ENCODE results near the gene USP31. TPM values are rescaled to one million over a fixed set of nuclear protein-coding genes. Genes with fewer than 3 reads are reported as not detected.

The USP31 gene
- total and polyA plus RNA-seq, 2 of the 8 experiments (the other 6 are each of a cell fraction or from before 2014, with no cell fraction given): 6.7 to 19.0 TPM

- H3K79me1 ChIP-seq (ENCODE audit: low read depth, low read length): peaks cover 3% of the 10 kb centered on the region; the same call in 1 of the 2 replicates
- H2AFZ ChIP-seq (ENCODE audit: low read length): no peak overlapping the region
- H3K56ac ChIP-seq (replicated peaks; ENCODE audit: insufficient read length, low read depth, low read length): no peak overlapping the region
- H2BK5ac ChIP-seq (ENCODE audit: low read depth, low read length): no peak overlapping the region
- H3K4me3 ChIP-seq (ENCODE audit: extremely low read depth in 1 of 4, insufficient read depth in 2 of 4, low read depth in 3 of 4, low read length in 4 of 4): no peak overlapping the region
- DNase-seq (ENCODE audit: low read depth in 1 of 2, low spot score in 2 of 2) (no peak), FAIRE-seq (no peak)
- H2BK120ac ChIP-seq (replicated peaks; ENCODE audit: low read depth, low read length): no peak overlapping the region
- peaks cover 0 to 11% (median 9%) of the 10 kb centered on the region in 4 experiments; a peak in 4 of 7 replicates for H3K4me1 ChIP-seq (replicated peaks in 1 of 4; ENCODE audit: control insufficient read depth in 3 of 4, insufficient read depth in 4 of 4, low read length in 3 of 4)
- no peaks in the 10 kb centered on the region for H3K9me3 ChIP-seq (ENCODE audit: insufficient read depth in 2 of 2, low read depth in 1 of 2, low read length in 1 of 2)
- H4K8ac ChIP-seq (ENCODE audit: extremely low read depth, insufficient read depth, low read length): no peak overlapping the region
- WGBS, 2 experiments (ENCODE audit: extremely low coverage in 1 of 2, insufficient coverage in 1 of 2, insufficient read length in 1 of 2, insufficient replicate concordance in 2 of 2, low coverage in 1 of 2, low lambda C conversion rate in 2 of 2, missing lambda C conversion rate in 1 of 2): 70% methylated on average over 4 of the region's 4 CpGs; no CpG with 5 or more reads in 1 of the 2 experiments
- H4K20me1 ChIP-seq (replicated peaks in 1 of 2; ENCODE audit: control insufficient read depth in 1 of 2, insufficient read depth in 2 of 2, low read length in 2 of 2): peaks cover 5 to 9% of the 10 kb centered on the region in 2 experiments
- TF ChIP-seq SP2 (IDR thresholded peaks at IDR 0.05; ENCODE audit: low read length) (no peak), CBX5 (IDR thresholded peaks at IDR 0.05; ENCODE audit: low read depth, low read length) (no peak), TAF1 (IDR thresholded peaks at IDR 0.05; ENCODE audit: low read depth, low read length) (no peak), TBP (IDR thresholded peaks at IDR 0.05; ENCODE audit: low read depth, low read length) (no peak), CTBP2 (IDR thresholded peaks at IDR 0.05; ENCODE audit: borderline replicate concordance, insufficient read depth, insufficient read length, low read length) (no peak), SIX5 (IDR thresholded peaks at IDR 0.05; ENCODE audit: low read depth, low read length) (no peak), TEAD4 (IDR thresholded peaks at IDR 0.05; ENCODE audit: low read depth, low read length) (no peak), ASH2L (IDR thresholded peaks at IDR 0.05; ENCODE audit: low read length) (no peak), TCF12 (IDR thresholded peaks at IDR 0.05; ENCODE audit: low read depth, low read length) (no peak), SUZ12 (IDR thresholded peaks at IDR 0.05; ENCODE audit: low read length) (no peak)
- no peak overlapping the region for H2BK15ac ChIP-seq (ENCODE audit: low read length)
- H3K23ac ChIP-seq (ENCODE audit: insufficient read length): no peak overlapping the region
- CTCF ChIA-PET (ENCODE audit: partially characterized antibody): interaction anchor here (0.6 to 1.3 kb wide), 3 partner anchors 10 to 314 kb away, joined by 3 to 5 read pairs (median 4); no protein-coding TSS in a partner anchor
- no peak overlapping the region for H3K4ac ChIP-seq (replicated peaks; ENCODE audit: insufficient read length, low read depth, low read length)
- no peaks in the 10 kb centered on the region for H3K27me3 ChIP-seq (replicated peaks in 1 of 4; ENCODE audit: control insufficient read depth in 3 of 4, extremely low read depth in 1 of 4, insufficient read depth in 3 of 4, low read length in 3 of 4)
- no peak overlapping the region for H3K4me2 ChIP-seq (ENCODE audit: insufficient read depth in 1 of 2, low read depth in 2 of 2, low read length in 2 of 2)
- H3K9ac ChIP-seq (replicated peaks in 1 of 4; ENCODE audit: extremely low read depth in 1 of 4, low read depth in 3 of 4, low read length in 3 of 4): no peak overlapping the region
- H3K27ac ChIP-seq (ENCODE audit: low read depth, low read length): no peak overlapping the region
- H4K5ac ChIP-seq (ENCODE audit: insufficient read length, low read depth, low read length): no peak overlapping the region
- H3K18ac ChIP-seq (ENCODE audit: extremely low read depth, low read length): no peak overlapping the region
- H4K91ac ChIP-seq (replicated peaks; ENCODE audit: insufficient read length, low read length): no peak overlapping the region
- H3K36me3 ChIP-seq (ENCODE audit: control insufficient read depth in 2 of 4, insufficient read depth in 4 of 4, low read length in 3 of 4): no peaks in the 10 kb centered on the region; a peak in 1 of 8 replicates
- POLR2A ChIA-PET (ENCODE audit: partially characterized antibody): no interaction called here
- no peak overlapping the region for H3K14ac ChIP-seq (ENCODE audit: insufficient read length)
- H2AK5ac ChIP-seq (ENCODE audit: low read depth, low read length): no peak overlapping the region
- peaks cover 4 to 90% of the 10 kb centered on the region in 2 experiments for H3K79me2 ChIP-seq (ENCODE audit: control insufficient read depth in 1 of 2, insufficient read depth in 2 of 2, low read length in 2 of 2)
- H2BK20ac ChIP-seq (ENCODE audit: low read length): no peak overlapping the region
- H2BK12ac ChIP-seq (ENCODE audit: low read depth, low read length): no peak overlapping the region
- no peaks in the 10 kb centered on the region for H3K23me2 ChIP-seq (ENCODE audit: low read depth, low read length)
Measured at GRCh38 chr16:23120562-23120961, 28.7 kb downstream of the USP31 start.
